Measurements from ENCODE around the gene POM121C.
"Not testable (repeated sequence)": the region's sequence is repeated elsewhere in the genome, so short reads cannot be mapped to it uniquely, and the experiment has no call there.

DNA sequence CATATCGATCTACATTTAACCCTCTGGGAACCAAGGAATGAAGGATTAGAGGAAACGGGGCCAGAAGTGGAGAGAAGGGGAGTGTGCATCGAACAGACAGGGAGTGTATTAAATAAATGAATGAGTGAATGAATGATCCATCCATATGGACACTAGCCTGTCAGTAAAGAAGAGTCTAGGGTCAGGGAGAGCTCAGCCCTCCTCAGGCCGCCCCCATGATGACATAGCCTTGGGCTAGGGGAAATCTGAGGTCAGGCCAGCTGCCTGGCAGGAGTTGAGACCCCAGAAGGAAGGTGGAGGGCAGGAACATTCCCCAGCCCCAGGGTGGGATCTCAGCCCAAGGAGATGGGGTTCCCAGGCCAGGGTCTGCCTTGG is 112.0 kb downstream of the POM121C start:
- not testable (repeated sequence) for TF ChIP-seq POLR2A (IDR thresholded peaks at IDR 0.05; ENCODE audit: low read depth); POLR2AphosphoS5 (IDR thresholded peaks at IDR 0.05); EP300 (IDR thresholded peaks at IDR 0.05)
- TF ChIP-seq, protein P1, sequence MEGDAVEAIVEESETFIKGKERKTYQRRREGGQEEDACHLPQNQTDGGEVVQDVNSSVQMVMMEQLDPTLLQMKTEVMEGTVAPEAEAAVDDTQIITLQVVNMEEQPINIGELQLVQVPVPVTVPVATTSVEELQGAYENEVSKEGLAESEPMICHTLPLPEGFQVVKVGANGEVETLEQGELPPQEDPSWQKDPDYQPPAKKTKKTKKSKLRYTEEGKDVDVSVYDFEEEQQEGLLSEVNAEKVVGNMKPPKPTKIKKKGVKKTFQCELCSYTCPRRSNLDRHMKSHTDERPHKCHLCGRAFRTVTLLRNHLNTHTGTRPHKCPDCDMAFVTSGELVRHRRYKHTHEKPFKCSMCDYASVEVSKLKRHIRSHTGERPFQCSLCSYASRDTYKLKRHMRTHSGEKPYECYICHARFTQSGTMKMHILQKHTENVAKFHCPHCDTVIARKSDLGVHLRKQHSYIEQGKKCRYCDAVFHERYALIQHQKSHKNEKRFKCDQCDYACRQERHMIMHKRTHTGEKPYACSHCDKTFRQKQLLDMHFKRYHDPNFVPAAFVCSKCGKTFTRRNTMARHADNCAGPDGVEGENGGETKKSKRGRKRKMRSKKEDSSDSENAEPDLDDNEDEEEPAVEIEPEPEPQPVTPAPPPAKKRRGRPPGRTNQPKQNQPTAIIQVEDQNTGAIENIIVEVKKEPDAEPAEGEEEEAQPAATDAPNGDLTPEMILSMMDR (IDR thresholded peaks at IDR 0.05), result not testable (repeated sequence)

Measured in esophagus muscularis mucosa (tissue), 4 donors.